H9 (cell line): ENCODE data around the gene BTBD3. TPM values are rescaled to one million over a fixed set of nuclear protein-coding genes. Genes with fewer than 3 reads are reported as not detected.

Experiments used
- DNase-seq: peaks from one replicate; pipeline ENCODE4 v3.0.0-alpha.2; 2017
- H2AFZ ChIP-seq: one replicate; pipeline ENCODE4 v1.6.1; 2013; ENCODE audit warnings: mild to moderate bottlenecking, low read length, control low read depth, moderate library complexity
- H2AK5ac ChIP-seq: 2 replicates; pipeline ENCODE4 v1.6.1; 2013; ENCODE audit warnings: low read length, control low read depth, mixed read lengths; ENCODE audit not compliant: insufficient read length
- H2BK120ac ChIP-seq: one replicate; pipeline ENCODE4 v1.6.1; 2013; ENCODE audit warnings: low read depth, mild to moderate bottlenecking, low read length, control low read depth, inconsistent platforms; ENCODE audit not compliant: poor library complexity, severe bottlenecking
- H2BK12ac ChIP-seq: 2 replicates; pipeline ENCODE4 v1.6.1; 2013; ENCODE audit warnings: low read length, control low read depth, mixed read lengths, low read depth; ENCODE audit not compliant: insufficient read length
- H2BK15ac ChIP-seq: 2 replicates; pipeline ENCODE4 v1.6.1; 2013; ENCODE audit warnings: low read depth, low read length, control low read depth
- H2BK20ac ChIP-seq: one replicate; pipeline ENCODE4 v1.6.1; 2013; ENCODE audit warnings: low read depth, mild to moderate bottlenecking, low read length, control low read depth, inconsistent platforms; ENCODE audit not compliant: poor library complexity, severe bottlenecking
- H2BK5ac ChIP-seq: 2 replicates; pipeline ENCODE4 v1.6.1; 2013; ENCODE audit warnings: low read length, control low read depth, mixed read lengths; ENCODE audit not compliant: insufficient read length
- H3K14ac ChIP-seq: 2 replicates; pipeline ENCODE4 v1.6.1; 2013; ENCODE audit warnings: low read length, control low read depth; ENCODE audit not compliant: insufficient read depth
- H3K18ac ChIP-seq: 2 replicates; pipeline ENCODE4 v1.6.1; 2013; ENCODE audit warnings: low read depth, mild to moderate bottlenecking, mixed read lengths, low read length, control low read depth; ENCODE audit not compliant: insufficient read length
- H3K23ac ChIP-seq: 2 replicates; pipeline ENCODE4 v1.6.1; 2013; ENCODE audit warnings: low read length, control low read depth, mixed read lengths, low read depth; ENCODE audit not compliant: insufficient read length
- H3K23me2 ChIP-seq: 2 replicates; pipeline ENCODE4 v1.6.1; 2013; ENCODE audit warnings: low read depth, mild to moderate bottlenecking, mixed read lengths, low read length, control low read depth; ENCODE audit not compliant: insufficient read length, poor library complexity, severe bottlenecking
- H3K27ac ChIP-seq: 2 replicates; pipeline ENCODE4 v1.5.1; 2013; ENCODE audit warnings: low read length, control low read depth, mixed read lengths, low read depth; ENCODE audit not compliant: insufficient read length
- H3K27me3 ChIP-seq: 2 replicates; pipeline ENCODE4 v1.6.1; 2013; ENCODE audit warnings: low read length, control low read depth, inconsistent platforms; ENCODE audit not compliant: insufficient read depth
- H3K4ac ChIP-seq: 2 replicates; pipeline ENCODE4 v1.6.1; 2013; ENCODE audit warnings: low read depth, mild to moderate bottlenecking, control low read depth, inconsistent platforms, low read length, moderate library complexity
- H3K4me1 ChIP-seq: 2 replicates; pipeline ENCODE4 v1.6.1; 2013; ENCODE audit warnings: low read length, control low read depth, inconsistent platforms; ENCODE audit not compliant: insufficient read depth
- H3K4me2 ChIP-seq: 2 replicates; pipeline ENCODE4 v1.6.1; 2013; ENCODE audit warnings: low read length, control low read depth, mixed read lengths; ENCODE audit not compliant: insufficient read length, insufficient read depth
- H3K56ac ChIP-seq: 2 replicates; pipeline ENCODE4 v1.6.1; 2013; ENCODE audit warnings: low read depth, mild to moderate bottlenecking, mixed read lengths, low read length, control low read depth; ENCODE audit not compliant: insufficient read length
- H3K79me1 ChIP-seq: 2 replicates; pipeline ENCODE4 v1.6.1; 2013; ENCODE audit warnings: low read depth, mild to moderate bottlenecking, moderate library complexity, low read length, control low read depth, inconsistent platforms; ENCODE audit not compliant: insufficient read depth, poor library complexity, severe bottlenecking
- H3K79me2 ChIP-seq: 2 replicates; pipeline ENCODE4 v1.6.1; 2013; ENCODE audit warnings: low read length, control low read depth, inconsistent platforms; ENCODE audit not compliant: insufficient read depth
- H3K9ac ChIP-seq: 2 replicates; pipeline ENCODE4 v1.6.1; 2013; ENCODE audit warnings: low read length, control low read depth, mixed read lengths; ENCODE audit not compliant: insufficient read length; ENCODE audit errors: extremely low read depth
- H3K9me3 ChIP-seq: one replicate; pipeline ENCODE4 v1.6.1; 2013; ENCODE audit warnings: low read depth, low read length, inconsistent platforms; ENCODE audit not compliant: control insufficient read depth
- H3T11ph ChIP-seq: one replicate; pipeline ENCODE4 v1.6.1; 2013; ENCODE audit warnings: mild to moderate bottlenecking, low read length, control low read depth, inconsistent platforms
- H4K20me1 ChIP-seq: one replicate; pipeline ENCODE4 v1.6.1; 2013; ENCODE audit not compliant: control insufficient read depth, insufficient read length, insufficient read depth
- H4K5ac ChIP-seq: 2 replicates; pipeline ENCODE4 v1.6.1; 2013; ENCODE audit warnings: low read depth, mild to moderate bottlenecking, mixed read lengths, low read length, control low read depth; ENCODE audit not compliant: insufficient read length
- H4K8ac ChIP-seq: replicated peaks from 2 replicates; pipeline ENCODE4 v1.6.1; 2013; ENCODE audit warnings: low read length, control low read depth, mixed read lengths, low read depth; ENCODE audit not compliant: insufficient read length
- H4K91ac ChIP-seq: 2 replicates; pipeline ENCODE4 v1.6.1; 2013; ENCODE audit warnings: low read depth, mild to moderate bottlenecking, moderate library complexity, mixed read lengths, low read length, control low read depth; ENCODE audit not compliant: insufficient read length
- H3K27ac Mint-ChIP-seq, 3 experiments: 2 replicates in 2 of 3; 3 replicates in 1 of 3; pipeline ENCODE4 v1.8.0; 2020 to 2021; ENCODE audit warnings: mixed read lengths in 3 of 3, mild to moderate bottlenecking in 1 of 3, moderate library complexity in 1 of 3
- H3K27me3 Mint-ChIP-seq: 2 replicates; pipeline ENCODE4 v1.8.0; 2021; ENCODE audit warnings: low read depth, mild to moderate bottlenecking, moderate library complexity, mixed read lengths
- H3K36me3 Mint-ChIP-seq, 3 experiments: 2 replicates in 2 of 3; 3 replicates in 1 of 3; pipeline ENCODE4 v1.8.0; 2020 to 2021; ENCODE audit warnings: low read depth in 3 of 3, mixed read lengths in 3 of 3; ENCODE audit not compliant: insufficient read depth in 1 of 3
- H3K4me1 Mint-ChIP-seq, 2 experiments: 2 replicates each; pipeline ENCODE4 v1.8.0; 2020; ENCODE audit warnings: mixed read lengths in 2 of 2
- H3K4me3 Mint-ChIP-seq, 2 experiments: 2 replicates in 1 of 2; 3 replicates in 1 of 2; pipeline ENCODE4 v1.8.0; 2020 to 2021; ENCODE audit warnings: mild to moderate bottlenecking in 2 of 2, mixed read lengths in 2 of 2, moderate library complexity in 1 of 2
- H3K9me3 Mint-ChIP-seq, 2 experiments: 2 replicates in 1 of 2; 3 replicates in 1 of 2; pipeline ENCODE4 v1.8.0; 2020; ENCODE audit warnings: mild to moderate bottlenecking in 2 of 2, mixed read lengths in 2 of 2, moderate library complexity in 1 of 2
- CTCF ChIP-seq: fragments of 200-600 bp; sonication (generic); conservative IDR thresholded peaks from 3 replicates; pipeline ENCODE4 v1.8.0; 2021; ENCODE audit warnings: antibody characterized with exemption, mild to moderate bottlenecking
- WGBS: extraction: QIAGEN DNeasy Blood & Tissue Kit; methylation state at CpG from one replicate; pipeline ENCODE4 v1.1.7; 2013; ENCODE audit warnings: missing lambda C conversion rate, low lambda C conversion rate, mixed read lengths; ENCODE audit not compliant: insufficient read length; ENCODE audit errors: extremely low coverage; 5-methylcytosine and 5-hydroxymethylcytosine counted together
- total RNA-seq: library from RNA; stranded (reverse); gene quantifications from 2 replicates; pipeline ENCODE4 v1.2.1, GENCODE V29; 2021

BTBD3 gene
- total RNA-seq, 1 experiment from 2014 or later, result 62.1 TPM

GRCh38 chr20:11891077-11891775 is 26.5 kb upstream of the BTBD3 start:
- Histone ChIP-seq H3K23me2 (peaks cover 9% of the 10 kb centered on the region), H3K14ac (peak overlapping the region; percentile 46; the same call in 1 of the 2 replicates), H3K4me1 (no peaks in the 10 kb centered on the region; the same call in 1 of the 2 replicates), H4K5ac (no peak overlapping the region), H2AK5ac (no peak overlapping the region), H3K79me2 (peaks cover 14% of the 10 kb centered on the region; the same call in 1 of the 2 replicates), H3T11ph (no peak overlapping the region), H3K18ac (no peak overlapping the region), H2BK12ac (no peak overlapping the region), H2BK20ac (no peak overlapping the region), H2BK5ac (no peak overlapping the region), H2BK120ac (no peak overlapping the region), H2BK15ac (no peak overlapping the region), H3K4me2 (peak overlapping the region; percentile 69), H4K91ac (no peak overlapping the region), H3K9me3 (no peaks in the 10 kb centered on the region), H3K27ac (no peak overlapping the region), H3K23ac (no peak overlapping the region), H3K56ac (no peak overlapping the region), H3K79me1 (no peaks in the 10 kb centered on the region), H4K20me1 (no peaks in the 10 kb centered on the region), H3K9ac (peak overlapping the region; percentile 5), H3K4ac (no peak overlapping the region), H4K8ac (no peak overlapping the region), H3K27me3 (no peaks in the 10 kb centered on the region), H2AFZ (no peak overlapping the region)
- Mint-ChIP-seq H3K36me3 (peaks cover 0 to 4% (median 0%) of the 10 kb centered on the region in 3 experiments; a peak in 2 of 7 replicates), H3K9me3 (no peaks in the 10 kb centered on the region), H3K4me3 (peak overlapping the region; percentile 88 to 92), H3K4me1 (peaks cover 37 to 40% of the 10 kb centered on the region in 2 experiments), H3K27me3 (peaks cover 15% of the 10 kb centered on the region), H3K27ac (peak overlapping the region; percentile 95 to 98 (median 96); a peak in 6 of 7 replicates)
- TF ChIP-seq CTCF, result no peak
- WGBS, result no CpG with 5 or more reads among the region's 72 CpGs
- DNase-seq, result peak; percentile 50
